K562 (cell line): ENCODE data around the gene LYRM1. TPM values are rescaled to one million over a fixed set of nuclear protein-coding genes. Genes with fewer than 3 reads are reported as not detected.

Experiments used
- ATAC-seq: fragments of 200-7000 bp; cut with Tn5 transposase; 3 replicates; pipeline ENCODE4 v1.9.1; 2020; ENCODE audit warnings: moderate library complexity
- BruUV-seq: library from RNA; stranded (reverse); fragments of 400-500 nt; replicated peaks from 2 replicates; lab custom pipeline; 2021; lab: Mats Ljungman, UMichigan
- CTCF ChIA-PET: fragments of 300-600 bp; formaldehyde crosslinking; extraction: SDS; loops from one replicate; lab custom pipeline; 2021; ENCODE audit warnings: low intra/inter-chr PET ratio; lab: Yijun Ruan, JAX
- POLR2A ChIA-PET: fragments of 300-600, 350-650 bp; sonication (Branson Sonifier 250); formaldehyde crosslinking; extraction: SDS; loops from one replicate; lab custom pipeline; 2021; ENCODE audit warnings: antibody characterized with exemption, inconsistent platforms; lab: Yijun Ruan, JAX
- DNase-seq, 4 experiments: peaks; one replicate each; pipeline versions ENCODE4 v3.0.0 to v3.0.0-alpha.2; 2011 to 2018; ENCODE audit warnings: low spot score in 3 of 4, mixed read lengths in 3 of 4; ENCODE audit errors: extremely low read depth in 1 of 4
- FAIRE-seq: peaks from 2 replicates; lab custom pipeline; 2011; peaks lifted over from hg19 to GRCh38; lab: Jason Lieb, UNC
- H2AFZ ChIP-seq: 2 replicates; pipeline ENCODE4 v1.6.0; 2011; ENCODE audit warnings: low read depth, low read length, control low read depth, inconsistent platforms
- H3K27ac ChIP-seq: fragments of 200-600 bp; 3 replicates; pipeline ENCODE4 v1.8.0; 2011; ENCODE audit warnings: low read depth, mild to moderate bottlenecking, control low read depth, inconsistent platforms, low read length, moderate library complexity, mixed read lengths; ENCODE audit errors: extremely low read depth
- H3K27me3 ChIP-seq, 2 experiments: fragments of 300-600 bp in 1 of 2; 2 replicates in 1 of 2; 3 replicates in 1 of 2; pipeline versions ENCODE4 v1.6.0 to v1.8.0; 2011; ENCODE audit warnings: inconsistent platforms in 2 of 2, low read length in 2 of 2, mild to moderate bottlenecking in 1 of 2, mixed read lengths in 1 of 2, moderate library complexity in 1 of 2; ENCODE audit not compliant: control insufficient read depth in 2 of 2, insufficient read depth in 2 of 2
- H3K36me3 ChIP-seq: fragments of 300-600 bp; 3 replicates; pipeline ENCODE4 v1.8.0; 2011; ENCODE audit warnings: mild to moderate bottlenecking, low read length, inconsistent platforms; ENCODE audit not compliant: control insufficient read depth, insufficient read depth
- H3K4me1 ChIP-seq, 2 experiments: fragments of 200-600 bp in 1 of 2; replicated peaks in 1 of 2; 2 replicates in 1 of 2; 3 replicates in 1 of 2; pipeline versions ENCODE4 v1.5.1 to v1.8.0; 2011; ENCODE audit warnings: inconsistent platforms in 2 of 2, low read length in 2 of 2, mild to moderate bottlenecking in 1 of 2, mixed read lengths in 1 of 2, moderate library complexity in 1 of 2; ENCODE audit not compliant: control insufficient read depth in 2 of 2, insufficient read depth in 2 of 2
- H3K4me2 ChIP-seq: 2 replicates; pipeline ENCODE4 v1.6.1; 2011; ENCODE audit warnings: low read length, control low read depth, inconsistent platforms, mixed read lengths; ENCODE audit not compliant: insufficient read depth
- H3K4me3 ChIP-seq: fragments of 200-600 bp; sonication (generic), shearing (Covaris generic); 2 replicates; pipeline ENCODE4 v1.5.1; 2016; ENCODE audit warnings: control low read depth, inconsistent platforms
- H3K79me2 ChIP-seq: fragments of 200-600 bp; 3 replicates; pipeline ENCODE4 v1.8.0; 2011; ENCODE audit warnings: low read length, inconsistent platforms; ENCODE audit not compliant: control insufficient read depth, insufficient read depth
- H3K9ac ChIP-seq, 2 experiments: 2 replicates each; pipeline versions ENCODE4 v1.6.0 to v1.6.1; 2011; ENCODE audit warnings: low read depth in 2 of 2, low read length in 2 of 2, control low read depth in 1 of 2, inconsistent platforms in 1 of 2, mild to moderate bottlenecking in 1 of 2, mixed read lengths in 1 of 2; ENCODE audit not compliant: insufficient read depth in 1 of 2
- H3K9me1 ChIP-seq: one replicate; pipeline ENCODE4 v1.6.0; 2011; ENCODE audit warnings: inconsistent platforms, mild to moderate bottlenecking, low read length, moderate library complexity; ENCODE audit not compliant: control insufficient read depth, insufficient read depth
- H3K9me3 ChIP-seq: replicated peaks from 2 replicates; pipeline ENCODE4 v1.5.1; 2011; ENCODE audit warnings: low read depth, low read length, inconsistent platforms; ENCODE audit not compliant: control insufficient read depth, insufficient read depth
- H4K20me1 ChIP-seq: replicated peaks from 2 replicates; pipeline ENCODE4 v1.6.1; 2011; ENCODE audit warnings: low read length, inconsistent platforms, mixed read lengths; ENCODE audit not compliant: control insufficient read depth, insufficient read depth
- POLR2AphosphoS2 ChIP-seq: IDR thresholded peaks from 2 replicates; pipeline ENCODE4 v1.6.1; 2012; ENCODE audit warnings: low read length, improper control_type of control experiment
- WGBS: fragments of 100-300 bp; shearing (Covaris generic); methylation state at CpG from one replicate; pipeline ENCODE4 v1.1.6; 2016; ENCODE audit warnings: low coverage, mixed read lengths; ENCODE audit not compliant: insufficient coverage; ENCODE audit errors: missing lambda C conversion rate; 5-methylcytosine and 5-hydroxymethylcytosine counted together
- in situ Hi-C: fragments of 300-500 bp; cut with MboI; formaldehyde crosslinking; loops from 4 replicates; pipeline ENCODE4 v1.15.0; 2018; ENCODE audit warnings: inconsistent platforms, mixed read lengths
- intact Hi-C: fragments of 100-400 bp; cut with micrococcal nuclease; formaldehyde crosslinking; loops from 2 replicates; pipeline ENCODE4 v1.14.2; 2022
- polyA plus RNA-seq, 8 experiments: library from polyadenylated mRNA; depleted of rRNA in 4 of 8; stranded (reverse) in 5 of 8; unstranded in 3 of 8; fragments of >200 nt; fragmentation: Nextera tagmentation in 2 of 8; fragmentation: Illumina TruSeq in 1 of 8; extraction: Ambion mirVana in 2 of 8; extraction: Trizol in 1 of 8; gene quantifications; 2 replicates each; pipeline versions ENCODE4 v1.2.1 to v1.2.3, GENCODE V29; 2011 to 2014; ENCODE audit warnings: inconsistent platforms in 1 of 8, missing spikeins in 1 of 8
- total RNA-seq, 7 experiments: library from RNA; depleted of rRNA in 6 of 7; stranded (reverse); fragments of >200 nt in 6 of 7; fragmentation: Illumina TruSeq in 2 of 7; extraction: Trizol in 2 of 7; gene quantifications; 2 replicates each; pipeline versions ENCODE4 v1.2.1 to v1.2.3, GENCODE V29; 2011 to 2021; ENCODE audit warnings: low replicate concordance in 1 of 7
- TF ChIP-seq, protein P1 (sequence below): fragments of 250-450 bp; sonication (Bioruptor Pico); IDR thresholded peaks from 2 replicates; pipeline ENCODE4 v1.8.0; 2022; ENCODE audit warnings: moderate library complexity, mild to moderate bottlenecking, inconsistent platforms

The LYRM1 gene
- total and polyA plus RNA-seq, 9 of the 15 experiments (the other 6 are each of a cell fraction or from before 2014, with no cell fraction given), result 17.5 to 44.1 (median 32.7) TPM

DNA sequence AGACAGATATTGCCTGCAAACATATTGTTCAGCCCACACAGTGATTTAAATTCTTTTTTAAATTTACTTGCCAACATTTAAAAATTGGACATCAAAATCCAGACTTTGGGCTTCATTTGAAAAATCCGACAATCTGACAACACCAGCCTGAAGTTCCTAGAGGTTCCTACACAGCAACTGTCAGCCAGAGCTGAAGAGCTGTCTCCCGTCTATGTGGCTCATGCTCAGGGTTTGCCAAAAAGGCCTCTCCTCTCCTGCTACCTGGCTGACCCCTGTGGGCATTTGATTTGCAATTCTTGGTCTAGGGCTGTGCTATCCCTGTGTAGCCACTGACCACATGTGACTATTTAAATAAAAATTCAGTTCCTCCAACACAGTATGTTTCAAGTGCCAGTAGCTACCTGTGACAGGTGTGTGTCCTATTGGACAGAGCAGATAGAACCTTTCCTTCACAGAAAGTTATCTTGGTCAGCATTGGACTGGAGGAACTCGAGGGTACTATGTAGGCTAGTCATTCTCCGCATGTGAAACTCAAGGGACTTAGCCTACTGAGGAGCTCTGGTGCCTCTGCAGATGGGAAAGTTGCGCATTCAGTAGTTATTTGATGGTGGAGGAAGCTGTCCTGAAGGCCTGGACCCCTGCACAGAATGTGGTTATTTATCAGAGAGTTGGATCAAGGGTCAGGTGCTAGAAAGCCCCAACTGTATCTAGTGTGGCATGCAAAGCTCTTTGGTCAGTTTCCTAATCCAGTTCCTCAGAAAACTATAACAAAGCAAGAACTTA, 2.7 kb downstream of the LYRM1 start:
- intact Hi-C loops (loop anchor here (5.0 kb wide), 2 partner anchors 44 to 51 kb away; no protein-coding TSS in a partner anchor), in situ Hi-C loops (no loop called here)
- H3K27ac ChIP-seq, result no peak overlapping the region
- no peak overlapping the region for H2AFZ ChIP-seq
- WGBS, result 76% methylated on average over 5 of the region's 5 CpGs
- no peaks in the 10 kb centered on the region for H3K9me3 ChIP-seq
- FAIRE-seq, result no peak
- ATAC-seq, result no peak
- ChIA-PET CTCF (no interaction called here), POLR2A (interaction anchor here (0.6 to 2.0 kb wide), 4 partner anchors 8 to 46 kb away, joined by 3 to 12 read pairs (median 4); no protein-coding TSS in a partner anchor)
- H3K4me3 ChIP-seq, result no peak overlapping the region
- H4K20me1 ChIP-seq, result no peaks in the 10 kb centered on the region
- peaks cover 38% of the 10 kb centered on the region for H3K79me2 ChIP-seq
- BruUV-seq, result no TSS peak
- peaks cover 3% of the 10 kb centered on the region; the same call in 1 of the 3 replicates for H3K36me3 ChIP-seq
- no peaks in the 10 kb centered on the region for H3K27me3 ChIP-seq
- H3K4me1 ChIP-seq, result peaks cover 28 to 38% of the 10 kb centered on the region in 2 experiments
- no peaks in the 10 kb centered on the region for H3K9me1 ChIP-seq
- TF ChIP-seq POLR2AphosphoS2, result 0 out of 2 replicates have a peak, but pooled peaks have one; percentile 39
- TF ChIP-seq, protein P1, sequence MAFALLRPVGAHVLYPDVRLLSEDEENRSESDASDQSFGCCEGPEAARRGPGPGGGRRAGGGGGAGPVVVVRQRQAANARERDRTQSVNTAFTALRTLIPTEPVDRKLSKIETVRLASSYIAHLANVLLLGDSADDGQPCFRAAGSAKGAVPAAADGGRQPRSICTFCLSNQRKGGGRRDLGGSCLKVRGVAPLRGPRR (CRISPR knock-in tag), result no peak
- no peak overlapping the region for H3K4me2 ChIP-seq
- peak overlapping the region in 1 of 2 experiments; percentile 6; a peak in 1 of 4 replicates for H3K9ac ChIP-seq
- no peak for DNase-seq
